Osteocyte (in vitro differentiated cells): ENCODE results near the gene ABLIM2. TPM values are rescaled to one million over a fixed set of nuclear protein-coding genes. Genes with fewer than 3 reads are reported as not detected.

Experiments
- DNase-seq: peaks from one replicate; pipeline ENCODE4 v3.0.0; 2021; ENCODE audit warnings: mixed read lengths; ENCODE audit not compliant: unreplicated experiment; ENCODE audit errors: extremely low spot score
- H3K27ac Mint-ChIP-seq: one replicate; pipeline ENCODE4 v1.8.0; 2021; ENCODE audit warnings: mild to moderate bottlenecking, mixed read lengths; ENCODE audit not compliant: unreplicated experiment
- H3K27me3 Mint-ChIP-seq: one replicate; pipeline ENCODE4 v1.8.0; 2021; ENCODE audit warnings: mixed read lengths; ENCODE audit not compliant: unreplicated experiment
- H3K36me3 Mint-ChIP-seq: one replicate; pipeline ENCODE4 v1.8.0; 2021; ENCODE audit warnings: mixed read lengths; ENCODE audit not compliant: unreplicated experiment
- H3K4me1 Mint-ChIP-seq: one replicate; pipeline ENCODE4 v1.8.0; 2021; ENCODE audit warnings: mixed read lengths; ENCODE audit not compliant: unreplicated experiment
- H3K4me3 Mint-ChIP-seq: one replicate; pipeline ENCODE4 v1.8.0; 2021; ENCODE audit warnings: mild to moderate bottlenecking, moderate library complexity, mixed read lengths; ENCODE audit not compliant: unreplicated experiment
- H3K9me3 Mint-ChIP-seq: one replicate; pipeline ENCODE4 v1.8.0; 2021; ENCODE audit warnings: mixed read lengths; ENCODE audit not compliant: unreplicated experiment
- total RNA-seq: library from RNA; stranded (reverse); gene quantifications from 2 replicates; pipeline ENCODE4 v1.2.1, GENCODE V29; 2021
- TF ChIP-seq, protein P1 (sequence below): fragments of 200-600 bp; sonication (generic); IDR thresholded peaks from 2 replicates; pipeline ENCODE4 v1.5.0; 2021; ENCODE audit warnings: antibody characterized with exemption, mild to moderate bottlenecking, moderate library complexity

The ABLIM2 gene
- total RNA-seq, 1 donor from 2014 or later, result 0.24 TPM

DNA sequence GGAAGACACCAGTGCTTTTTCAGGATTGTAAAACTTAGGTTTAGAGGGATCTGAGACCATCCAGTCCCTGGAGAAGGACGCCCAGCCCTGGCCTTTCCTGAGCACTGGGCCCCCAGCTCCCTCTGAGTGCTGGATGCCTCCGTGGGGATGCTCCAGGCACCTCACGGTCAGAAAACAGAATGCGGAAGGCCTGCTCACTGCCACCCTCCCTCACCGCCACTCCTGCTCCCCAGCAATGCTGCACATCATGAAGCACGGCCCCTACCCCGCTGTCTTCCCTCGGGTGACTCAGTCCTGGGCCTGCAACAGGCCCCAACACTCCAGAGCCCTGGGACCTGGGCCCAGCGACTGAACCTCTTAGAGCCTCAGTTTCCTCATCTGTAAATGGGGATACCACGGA lies 26.2 kb downstream of the ABLIM2 start:
- Mint-ChIP-seq H3K36me3 (no peaks in the 10 kb centered on the region), H3K4me1 (peaks cover 5% of the 10 kb centered on the region), H3K27me3 (peaks cover 48% of the 10 kb centered on the region), H3K27ac (no peak overlapping the region), H3K4me3 (no peak overlapping the region), H3K9me3 (no peaks in the 10 kb centered on the region)
- DNase-seq, result no peak
- TF ChIP-seq, protein P1, sequence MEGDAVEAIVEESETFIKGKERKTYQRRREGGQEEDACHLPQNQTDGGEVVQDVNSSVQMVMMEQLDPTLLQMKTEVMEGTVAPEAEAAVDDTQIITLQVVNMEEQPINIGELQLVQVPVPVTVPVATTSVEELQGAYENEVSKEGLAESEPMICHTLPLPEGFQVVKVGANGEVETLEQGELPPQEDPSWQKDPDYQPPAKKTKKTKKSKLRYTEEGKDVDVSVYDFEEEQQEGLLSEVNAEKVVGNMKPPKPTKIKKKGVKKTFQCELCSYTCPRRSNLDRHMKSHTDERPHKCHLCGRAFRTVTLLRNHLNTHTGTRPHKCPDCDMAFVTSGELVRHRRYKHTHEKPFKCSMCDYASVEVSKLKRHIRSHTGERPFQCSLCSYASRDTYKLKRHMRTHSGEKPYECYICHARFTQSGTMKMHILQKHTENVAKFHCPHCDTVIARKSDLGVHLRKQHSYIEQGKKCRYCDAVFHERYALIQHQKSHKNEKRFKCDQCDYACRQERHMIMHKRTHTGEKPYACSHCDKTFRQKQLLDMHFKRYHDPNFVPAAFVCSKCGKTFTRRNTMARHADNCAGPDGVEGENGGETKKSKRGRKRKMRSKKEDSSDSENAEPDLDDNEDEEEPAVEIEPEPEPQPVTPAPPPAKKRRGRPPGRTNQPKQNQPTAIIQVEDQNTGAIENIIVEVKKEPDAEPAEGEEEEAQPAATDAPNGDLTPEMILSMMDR, result no peak

- no peak overlapping the region for H3K4me3 Mint-ChIP-seq
- DNase-seq, result no peak
- no peaks in the 10 kb centered on the region for H3K9me3 Mint-ChIP-seq
- peaks cover 5% of the 10 kb centered on the region for H3K4me1 Mint-ChIP-seq
- TF ChIP-seq, protein P1, result no peak
- no peaks in the 10 kb centered on the region for H3K36me3 Mint-ChIP-seq
- no peak overlapping the region for H3K27ac Mint-ChIP-seq
- peaks cover 48% of the 10 kb centered on the region for H3K27me3 Mint-ChIP-seq
Observed at GRCh38 chr4:8131826-8132225, 26.8 kb downstream of the ABLIM2 start.

- Mint-ChIP-seq H3K36me3 (no peaks in the 10 kb centered on the region), H3K4me3 (no peak overlapping the region), H3K4me1 (peaks cover 5% of the 10 kb centered on the region), H3K27ac (no peak overlapping the region), H3K27me3 (peaks cover 48% of the 10 kb centered on the region), H3K9me3 (no peaks in the 10 kb centered on the region)
- TF ChIP-seq, protein P1, result no peak
- DNase-seq, result no peak
Observed at GRCh38 chr4:8131210-8131609, 27.4 kb downstream of the ABLIM2 start.

GRCh38 chr4:8130346-8131066 lies 28.1 kb downstream of the ABLIM2 start:
- H3K4me3 Mint-ChIP-seq, result no peak overlapping the region
- no peak overlapping the region for H3K27ac Mint-ChIP-seq
- H3K36me3 Mint-ChIP-seq, result no peaks in the 10 kb centered on the region
- peaks cover 5% of the 10 kb centered on the region for H3K4me1 Mint-ChIP-seq
- peaks cover 43% of the 10 kb centered on the region for H3K27me3 Mint-ChIP-seq
- TF ChIP-seq, protein P1, result no peak
- no peak for DNase-seq
- no peaks in the 10 kb centered on the region for H3K9me3 Mint-ChIP-seq

DNA sequence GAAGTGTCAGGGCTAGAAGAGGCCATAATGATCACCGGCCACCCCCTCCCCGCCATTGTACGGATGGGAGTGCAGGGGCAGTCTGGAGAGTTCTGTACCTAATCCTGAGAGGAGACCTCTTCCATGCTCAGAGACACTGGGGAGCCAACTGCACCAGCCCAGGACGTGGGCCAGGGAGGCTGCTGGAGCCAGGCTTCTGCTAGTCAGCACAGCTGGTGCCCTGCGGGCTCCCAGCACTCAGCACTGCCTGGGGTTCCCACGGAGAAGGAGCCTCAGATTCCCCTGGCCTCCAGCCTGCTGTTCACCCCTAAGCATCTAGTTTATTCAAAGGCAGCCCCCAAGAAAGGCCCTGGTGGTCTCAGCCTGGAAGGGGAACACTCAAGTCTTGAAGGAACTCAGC lies 28.8 kb downstream of the ABLIM2 start:
- Mint-ChIP-seq H3K36me3 (no peaks in the 10 kb centered on the region), H3K27ac (no peak overlapping the region), H3K9me3 (no peaks in the 10 kb centered on the region), H3K4me1 (peaks cover 5% of the 10 kb centered on the region), H3K4me3 (no peak overlapping the region), H3K27me3 (peaks cover 36% of the 10 kb centered on the region)
- TF ChIP-seq, protein P1, result no peak
- no peak for DNase-seq
